HG03575 (cell line): ENCODE data around the gene PIGO.

Source experiments
- ATAC-seq: cut with Tn5 transposase; IDR thresholded peaks from one replicate; pipeline ENCODE4 v1.9.1; 2021; ENCODE audit not compliant: unreplicated experiment, insufficient number of reproducible peaks, low FRiP score; ENCODE audit errors: extremely low read depth

Gene PIGO

GRCh38 chr9:35107297-35108290 lies 11.2 kb upstream of the PIGO start:
- no peak for ATAC-seq

GRCh38 chr9:35106343-35106730 lies 9.9 kb upstream of the PIGO start:
- no peak for ATAC-seq

DNA sequence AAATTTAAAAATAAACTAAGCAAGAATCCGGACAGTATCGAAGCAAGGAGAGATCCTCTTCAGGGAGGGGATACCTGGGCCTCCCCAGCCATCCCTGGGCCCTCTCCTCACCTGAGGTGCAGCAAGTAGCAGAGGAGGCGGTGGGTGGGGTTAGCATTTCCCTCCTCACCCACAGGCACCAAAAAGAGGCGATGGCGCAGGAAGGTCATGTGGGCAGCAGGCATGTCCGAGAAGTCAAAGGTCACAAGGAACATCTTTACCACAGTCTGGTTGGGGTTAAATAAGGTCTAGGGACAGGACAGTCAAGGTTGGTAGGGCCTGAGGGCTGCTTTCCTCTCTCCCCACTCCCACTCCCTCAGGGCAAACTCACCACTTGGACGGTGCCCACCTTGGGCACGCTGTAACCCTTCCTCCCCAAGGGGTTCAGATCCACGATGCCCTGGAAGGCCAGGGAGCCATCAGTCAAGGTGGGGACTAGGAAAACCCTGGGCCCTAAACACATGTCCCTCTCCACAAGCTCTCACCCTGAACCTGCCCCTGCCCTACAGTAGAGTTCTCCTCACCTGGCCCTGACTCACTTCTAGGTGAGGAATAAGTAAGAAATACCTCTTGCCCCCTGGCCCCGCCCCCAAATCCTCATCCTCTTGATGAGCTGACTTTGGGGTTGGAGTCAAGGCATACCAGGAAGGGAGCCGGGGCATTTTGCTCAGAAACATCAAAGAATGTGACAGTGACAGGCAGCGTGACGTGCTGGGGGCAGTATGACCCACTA lies 9.4 kb upstream of the PIGO start:
- no peak for ATAC-seq

DNA sequence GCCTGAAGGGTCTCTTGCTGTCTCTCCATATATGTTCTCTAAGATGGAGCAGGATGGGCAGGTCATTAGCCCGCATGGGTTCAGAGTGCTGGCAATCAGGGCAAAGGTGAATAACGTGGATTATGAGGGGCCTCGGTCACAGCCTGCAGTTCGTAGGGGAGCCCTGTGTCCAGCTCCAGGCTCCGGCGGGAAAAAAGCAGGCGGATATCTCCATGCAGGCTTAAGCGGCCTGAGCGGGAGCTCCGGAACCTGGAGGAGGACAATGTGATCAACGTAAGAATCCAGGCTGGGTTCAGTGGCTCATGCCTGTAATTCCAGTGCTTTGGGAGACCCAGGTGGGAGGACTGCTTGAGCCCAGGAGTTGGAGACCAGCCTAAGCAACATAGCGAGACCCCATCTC lies 8.7 kb upstream of the PIGO start:
- no peak for ATAC-seq

GRCh38 chr9:35104586-35104985 lies 8.2 kb upstream of the PIGO start:
- ATAC-seq: no peak

DNA sequence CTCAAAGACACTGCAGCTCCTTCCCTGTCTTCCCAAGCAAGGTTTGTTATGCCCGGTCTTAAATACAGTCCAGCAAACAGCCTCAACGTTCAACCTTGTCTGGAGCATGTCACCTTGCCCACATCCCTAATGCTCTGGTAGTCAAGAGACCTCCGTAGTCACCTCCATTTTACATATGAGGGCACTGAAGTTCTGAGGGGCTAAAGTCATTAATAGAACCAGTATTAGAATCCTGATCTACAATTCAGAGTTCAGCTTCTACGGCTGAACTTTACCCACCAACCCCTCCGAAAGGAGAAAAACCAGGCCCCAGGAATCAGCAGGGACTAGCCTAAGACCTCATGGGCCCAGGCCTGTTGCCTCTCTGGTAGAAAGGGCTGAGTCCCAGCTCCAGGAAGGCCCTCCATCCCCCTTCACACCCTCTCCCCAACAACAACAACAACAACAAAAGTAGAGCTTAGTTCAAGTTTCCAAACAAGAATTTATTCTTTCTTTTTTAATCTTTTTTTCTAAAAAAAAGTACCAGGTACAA lies 7.3 kb upstream of the PIGO start:
- no peak for ATAC-seq

- peak; percentile 64 for ATAC-seq
Measured at GRCh38 chr9:35102769-35103659, 6.6 kb upstream of the PIGO start, which contains the start of gene STOML2. Gene STOML2 (minus strand): TSS chr9:35103131. CDS start chr9:35103094, 37 bp downstream.

GRCh38 chr9:35102465-35102768 lies 6.0 kb upstream of the PIGO start:
- no peak for ATAC-seq

DNA sequence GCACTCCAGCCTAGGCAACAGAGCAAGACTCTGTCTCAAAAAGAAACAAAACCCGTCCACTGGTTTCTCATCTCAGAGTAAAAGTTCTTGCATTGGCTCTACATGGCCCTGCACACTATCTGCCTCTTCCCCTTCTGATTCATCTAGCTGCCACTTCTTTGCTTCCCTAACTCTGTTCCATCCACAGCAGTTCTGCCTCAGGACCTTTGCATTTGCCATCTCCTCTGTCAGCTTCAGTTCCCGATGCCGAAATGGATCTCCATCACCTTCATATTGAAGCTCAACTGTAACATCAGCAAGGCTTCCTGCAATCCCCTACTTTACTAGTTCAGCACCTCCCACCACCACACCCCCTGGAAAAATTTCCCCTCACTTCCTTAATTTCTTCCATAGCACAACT lies 1.2 kb upstream of the PIGO start:
- ATAC-seq: no peak

DNA sequence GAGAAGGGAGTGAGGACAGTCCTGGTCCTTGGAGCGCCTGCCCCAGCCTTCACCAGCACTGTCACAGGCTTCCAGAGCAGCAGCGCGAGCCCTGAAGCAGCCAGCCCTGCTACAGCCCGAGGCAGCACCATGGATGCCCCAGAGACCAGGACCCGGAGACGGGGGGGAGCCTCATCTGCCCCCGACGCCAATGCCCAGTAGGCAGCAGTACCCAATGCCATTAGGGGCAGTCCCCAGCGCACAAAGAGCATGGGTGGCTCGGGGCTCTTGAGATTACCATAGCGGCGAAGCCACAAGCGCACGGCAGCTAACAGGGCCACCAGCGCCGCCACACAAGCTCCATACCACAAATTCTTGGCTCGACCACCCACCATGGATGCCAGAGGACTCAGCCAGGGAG lies 4.9 kb downstream of the PIGO start:
- no peak for ATAC-seq

- no peak for ATAC-seq
Measured at GRCh38 chr9:35089434-35089833, 7.0 kb downstream of the PIGO start.

DNA sequence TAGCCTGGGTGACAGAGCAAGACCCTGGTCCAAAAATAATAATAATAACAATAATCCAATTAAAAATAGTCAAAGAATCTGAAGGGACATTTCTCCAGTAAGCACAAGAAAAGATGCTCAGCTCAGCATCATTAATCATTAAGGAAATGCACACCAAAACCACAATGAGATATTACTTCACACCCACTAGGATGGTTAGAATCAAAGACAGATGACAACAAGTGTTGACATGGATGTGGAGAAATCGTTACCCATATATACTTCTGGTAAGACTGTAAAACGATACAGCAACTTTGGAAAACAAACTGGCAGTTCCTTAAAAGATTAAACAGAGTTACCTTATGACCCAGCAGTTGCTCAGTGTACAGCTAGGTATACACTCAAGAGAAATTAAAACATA lies 11.3 kb downstream of the PIGO start:
- no peak for ATAC-seq

GRCh38 chr9:35079426-35080341 lies 16.7 kb downstream of the PIGO start, which contains the start of gene FANCG:
Gene FANCG (minus strand): TSS chr9:35079942. CDS start chr9:35079524, 418 bp downstream.
- no peak for ATAC-seq

- no peak for ATAC-seq
Measured at GRCh38 chr9:35079041-35079425, 17.4 kb downstream of the PIGO start.

DNA sequence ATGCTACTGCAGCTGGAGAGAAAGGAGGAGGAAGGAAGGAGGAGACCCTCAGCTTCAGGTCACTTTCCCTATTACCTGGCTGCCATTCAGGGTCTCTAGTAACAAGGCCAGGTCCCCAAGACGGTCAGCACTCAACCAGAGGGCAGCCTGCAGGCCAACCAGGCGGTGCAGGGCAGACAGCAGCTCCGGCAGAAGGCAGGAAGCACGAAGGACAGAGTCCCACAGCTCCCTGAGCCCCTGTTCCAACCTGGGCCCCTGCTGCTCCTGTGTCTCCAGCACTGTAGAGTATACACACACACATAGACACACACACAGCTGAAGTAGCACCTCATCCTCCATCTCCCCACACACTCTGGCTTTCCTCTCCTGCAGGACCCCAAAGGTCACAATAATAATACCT lies 18.3 kb downstream of the PIGO start:
- no peak for ATAC-seq

DNA sequence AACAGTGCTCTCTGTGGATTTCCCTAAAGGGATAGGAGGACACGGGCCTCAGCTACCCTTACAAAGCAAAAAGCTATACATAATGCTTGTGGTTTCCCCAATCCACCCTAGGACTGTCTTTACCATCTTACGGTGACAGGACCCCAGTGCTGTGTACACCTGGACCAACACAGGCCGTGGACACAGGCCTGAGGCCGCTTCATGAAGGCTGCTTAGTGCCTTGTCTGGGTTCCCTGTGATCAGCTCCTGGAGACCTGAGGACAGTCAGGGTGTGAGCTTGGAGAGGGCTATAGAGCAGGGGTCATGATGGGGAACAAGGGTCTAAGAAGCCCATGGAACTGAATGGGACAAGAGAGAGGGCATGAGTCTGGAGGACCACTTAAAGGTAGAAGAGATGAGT lies 19.5 kb downstream of the PIGO start:
- no peak for ATAC-seq

GRCh38 chr9:35075358-35075757 lies 21.0 kb downstream of the PIGO start:
- ATAC-seq: no peak

DNA sequence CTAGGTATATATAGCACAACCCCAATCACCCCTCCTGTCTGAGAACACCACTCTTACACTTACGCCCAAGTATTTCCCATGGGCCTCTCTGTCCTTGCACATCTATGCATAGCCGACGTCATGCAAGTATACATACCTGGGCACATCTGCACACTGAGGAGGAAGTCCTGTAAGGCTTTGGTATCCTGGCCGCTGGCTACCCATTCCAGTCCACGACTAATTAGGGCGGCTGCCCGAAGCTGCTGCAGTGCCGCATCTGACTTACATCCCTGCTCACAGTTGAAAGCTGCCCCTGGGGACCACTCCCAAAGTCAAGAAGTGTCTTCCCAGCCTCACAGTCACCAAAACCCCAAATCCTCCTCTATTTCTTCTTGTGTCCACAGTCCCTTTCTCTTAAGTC lies 21.6 kb downstream of the PIGO start:
- ATAC-seq: no peak
